HEK293 (cell line): ENCODE measurements around the gene TBX4.

Source experiments
- BCL11A ChIP-seq: fragments of 450-650 bp; formaldehyde crosslinking; IDR thresholded peaks from 2 replicates; pipeline ENCODE4 v1.5.1; 2016; ENCODE audit warnings: low read depth, missing biosample characterization, missing genetic modification characterization
- EGR2 ChIP-seq: fragments of 450-650 bp; formaldehyde crosslinking; IDR thresholded peaks from 2 replicates; pipeline ENCODE4 v1.5.1; 2016; ENCODE audit warnings: low read depth, missing biosample characterization, missing genetic modification characterization
- ELK4 ChIP-seq: IDR thresholded peaks from 2 replicates; pipeline ENCODE4 v1.6.1; 2011; ENCODE audit warnings: mild to moderate bottlenecking, low read depth, low read length, borderline replicate concordance
- GFI1B ChIP-seq: fragments of 450-650 bp; formaldehyde crosslinking; IDR thresholded peaks from 2 replicates; pipeline ENCODE4 v1.5.1; 2016; ENCODE audit warnings: missing biosample characterization, missing genetic modification characterization
- HIC1 ChIP-seq: fragments of 450-650 bp; formaldehyde crosslinking; IDR thresholded peaks from 2 replicates; pipeline ENCODE4 v1.5.1; 2016; ENCODE audit warnings: missing biosample characterization, missing genetic modification characterization
- HOXA7 ChIP-seq: sonication (generic); formaldehyde crosslinking; IDR thresholded peaks from 2 replicates; pipeline ENCODE4 v1.8.1; 2022; ENCODE audit warnings: missing genetic modification reagents, borderline replicate concordance
- MEIS1 ChIP-seq: sonication (generic); formaldehyde crosslinking; IDR thresholded peaks from 2 replicates; pipeline ENCODE4 v1.8.1; 2022; ENCODE audit warnings: missing genetic modification reagents, mild to moderate bottlenecking, borderline replicate concordance
- OVOL3 ChIP-seq: fragments of 450-650 bp; formaldehyde crosslinking; IDR thresholded peaks from 2 replicates; pipeline ENCODE4 v1.5.1; 2016; ENCODE audit warnings: missing biosample characterization, missing genetic modification characterization
- SCRT2 ChIP-seq: fragments of 450-650 bp; formaldehyde crosslinking; IDR thresholded peaks from 2 replicates; pipeline ENCODE4 v1.5.1; 2016; ENCODE audit warnings: missing biosample characterization, missing genetic modification characterization
- ZIC2 ChIP-seq: fragments of 450-650 bp; formaldehyde crosslinking; IDR thresholded peaks from 2 replicates; pipeline ENCODE4 v1.5.1; 2016; ENCODE audit warnings: missing biosample characterization, missing genetic modification characterization
- ZNF112 ChIP-seq: fragments of 450-650 bp; formaldehyde crosslinking; IDR thresholded peaks from 2 replicates; pipeline ENCODE4 v1.5.0; 2017; ENCODE audit warnings: missing biosample characterization, missing genetic modification characterization
- ZNF138 ChIP-seq: fragments of 450-650 bp; formaldehyde crosslinking; IDR thresholded peaks from 2 replicates; pipeline ENCODE4 v1.5.1; 2016; ENCODE audit warnings: missing biosample characterization, missing genetic modification characterization, borderline replicate concordance
- ZNF140 ChIP-seq: fragments of 450-650 bp; formaldehyde crosslinking; IDR thresholded peaks from 2 replicates; pipeline ENCODE4 v1.5.1; 2016; ENCODE audit warnings: missing biosample characterization, missing genetic modification characterization
- ZNF146 ChIP-seq: fragments of 450-650 bp; formaldehyde crosslinking; IDR thresholded peaks from 2 replicates; pipeline ENCODE4 v1.5.1; 2016; ENCODE audit warnings: missing biosample characterization, missing genetic modification characterization
- ZNF155 ChIP-seq: fragments of 450-650 bp; formaldehyde crosslinking; IDR thresholded peaks from 2 replicates; pipeline ENCODE4 v1.5.1; 2016; ENCODE audit warnings: missing biosample characterization, missing genetic modification characterization
- ZNF184 ChIP-seq: fragments of 450-650 bp; IDR thresholded peaks from 2 replicates; pipeline ENCODE4 v1.5.1; 2018; ENCODE audit warnings: missing biosample characterization, mild to moderate bottlenecking, missing genetic modification characterization
- ZNF221 ChIP-seq: fragments of 450-650 bp; formaldehyde crosslinking; IDR thresholded peaks from 2 replicates; pipeline ENCODE4 v1.5.1; 2017; ENCODE audit warnings: missing biosample characterization, missing genetic modification characterization, borderline replicate concordance
- ZNF280C ChIP-seq: fragments of 450-650 bp; formaldehyde crosslinking; IDR thresholded peaks from 2 replicates; pipeline ENCODE4 v1.5.1; 2016; ENCODE audit warnings: missing biosample characterization, missing genetic modification characterization
- ZNF391 ChIP-seq: fragments of 450-650 bp; formaldehyde crosslinking; IDR thresholded peaks from 2 replicates; pipeline ENCODE4 v1.5.1; 2016; ENCODE audit warnings: low read depth, missing biosample characterization, missing genetic modification characterization, borderline replicate concordance
- ZNF423 ChIP-seq: fragments of 450-650 bp; formaldehyde crosslinking; IDR thresholded peaks from 2 replicates; pipeline ENCODE4 v1.5.1; 2016; ENCODE audit warnings: missing biosample characterization, missing genetic modification characterization
- ZNF571 ChIP-seq: fragments of 450-650 bp; formaldehyde crosslinking; IDR thresholded peaks from 2 replicates; pipeline ENCODE4 v1.5.0; 2017; ENCODE audit warnings: missing biosample characterization, missing genetic modification characterization
- ZNF596 ChIP-seq: fragments of 450-650 bp; IDR thresholded peaks from 2 replicates; pipeline ENCODE4 v1.5.0; 2018; ENCODE audit warnings: missing biosample characterization, mild to moderate bottlenecking, missing genetic modification characterization, moderate library complexity
- ZNF610 ChIP-seq: fragments of 450-650 bp; formaldehyde crosslinking; IDR thresholded peaks from 2 replicates; pipeline ENCODE4 v1.5.1; 2016; ENCODE audit warnings: missing biosample characterization, missing genetic modification characterization, borderline replicate concordance
- ZNF621 ChIP-seq: fragments of 450-650 bp; formaldehyde crosslinking; IDR thresholded peaks from 2 replicates; pipeline ENCODE4 v1.5.1; 2017; ENCODE audit warnings: missing biosample characterization, missing genetic modification characterization
- ZNF776 ChIP-seq: fragments of 450-650 bp; formaldehyde crosslinking; IDR thresholded peaks from 2 replicates; pipeline ENCODE4 v1.5.0; 2017; ENCODE audit warnings: missing biosample characterization, missing genetic modification characterization, borderline replicate concordance
- ZNF785 ChIP-seq: fragments of 450-650 bp; formaldehyde crosslinking; IDR thresholded peaks from 2 replicates; pipeline ENCODE4 v1.5.1; 2016; ENCODE audit warnings: missing biosample characterization, missing genetic modification characterization
- ZNF792 ChIP-seq: fragments of 450-650 bp; formaldehyde crosslinking; IDR thresholded peaks from 2 replicates; pipeline ENCODE4 v1.5.1; 2016; ENCODE audit warnings: missing biosample characterization, missing genetic modification characterization

TBX4 gene

GRCh38 chr17:61494325-61495160, 42.3 kb downstream of the TBX4 start (continued):
- TF ChIP-seq ZNF391 (tag by site-specific recombination), result no peak
- TF ChIP-seq HIC1 (tag by site-specific recombination), result no peak
- TF ChIP-seq ZNF140, result no peak
- no peak for TF ChIP-seq ZNF776 (tag by site-specific recombination)
- 0 out of 2 replicates have a peak, but pooled peaks have one; percentile 13 for TF ChIP-seq ZNF596
- no peak for TF ChIP-seq ZNF610 (tag by site-specific recombination)
- TF ChIP-seq ZNF146 (tag by site-specific recombination), result no peak
- TF ChIP-seq ZNF280C (tag by site-specific recombination), result no peak
- TF ChIP-seq ZNF184 (tag by site-specific recombination), result no peak
- no peak for TF ChIP-seq BCL11A (tag by site-specific recombination)
- TF ChIP-seq ZNF423, result no peak
- no peak for TF ChIP-seq SCRT2
- no peak for TF ChIP-seq OVOL3 (tag by site-specific recombination)
- no peak for TF ChIP-seq HOXA7 (CRISPR knock-in tag)
- no peak for TF ChIP-seq ZNF155
- no peak for TF ChIP-seq ZNF221
- no peak for TF ChIP-seq GFI1B (tag by site-specific recombination)
- TF ChIP-seq ZNF571 (tag by site-specific recombination), result no peak
- no peak for TF ChIP-seq EGR2 (tag by site-specific recombination)
- TF ChIP-seq ELK4, result no peak
- no peak for TF ChIP-seq ZNF112
- no peak for TF ChIP-seq ZIC2 (tag by site-specific recombination)
- no peak for TF ChIP-seq ZNF138 (tag by site-specific recombination)
- TF ChIP-seq ZNF792, result no peak
- no peak for TF ChIP-seq ZNF621
- no peak for TF ChIP-seq ZNF785 (tag by site-specific recombination)
- no peak for TF ChIP-seq MEIS1 (CRISPR knock-in tag)
